Liver (tissue), 9 donors: Measurements from ENCODE around the gene CGN. TPM values are rescaled to one million over a fixed set of nuclear protein-coding genes. Genes with fewer than 3 reads are reported as not detected.

ENCODE experiments used
- DNase-seq: peaks from one replicate; pipeline ENCODE4 v3.0.0-alpha.2; 2017; ENCODE audit warnings: low spot score
- H3K27ac ChIP-seq, 2 donors: one replicate each; pipeline ENCODE4 v1.7.0; 2013; ENCODE audit warnings: inconsistent platforms in 2 of 2, low read length in 2 of 2, control low read depth in 1 of 2, low read depth in 1 of 2, mild to moderate bottlenecking in 1 of 2
- H3K27me3 ChIP-seq, 4 donors: one replicate each; pipeline versions ENCODE4 v1.6.1 to v1.7.0; 2013; ENCODE audit warnings: low read length in 3 of 4, inconsistent platforms in 1 of 4, mild to moderate bottlenecking in 1 of 4, moderate library complexity in 1 of 4; ENCODE audit not compliant: control insufficient read depth in 4 of 4, insufficient read depth in 4 of 4
- H3K36me3 ChIP-seq, 4 donors: one replicate each; pipeline versions ENCODE4 v1.6.1 to v1.7.0; 2013; ENCODE audit warnings: low read length in 3 of 4, mild to moderate bottlenecking in 3 of 4, low read depth in 1 of 4, moderate library complexity in 1 of 4; ENCODE audit not compliant: control insufficient read depth in 4 of 4, insufficient read depth in 3 of 4
- H3K4me1 ChIP-seq, 4 donors: one replicate each; pipeline versions ENCODE4 v1.6.1 to v1.7.0; 2013; ENCODE audit warnings: low read length in 3 of 4, mild to moderate bottlenecking in 3 of 4, moderate library complexity in 1 of 4; ENCODE audit not compliant: control insufficient read depth in 4 of 4, insufficient read depth in 4 of 4
- H3K4me3 ChIP-seq, 3 donors: one replicate each; pipeline versions ENCODE4 v1.6.1 to v1.7.0; 2013; ENCODE audit warnings: low read length in 3 of 3, control low read depth in 1 of 3, low read depth in 1 of 3, mild to moderate bottlenecking in 1 of 3
- H3K9ac ChIP-seq, 2 donors: one replicate each; pipeline ENCODE4 v1.7.0; 2013; ENCODE audit warnings: low read length in 2 of 2, mild to moderate bottlenecking in 2 of 2, moderate library complexity in 2 of 2, control low read depth in 1 of 2, low read depth in 1 of 2
- H3K9me3 ChIP-seq, 4 donors: one replicate each; pipeline versions ENCODE4 v1.6.1 to v1.7.0; 2013; ENCODE audit warnings: low read length in 3 of 4; ENCODE audit not compliant: control insufficient read depth in 4 of 4
- ATF3 ChIP-seq: IDR thresholded peaks from 2 replicates; pipeline ENCODE4 v1.6.1; 2016; ENCODE audit warnings: antibody characterized with exemption
- CTCF ChIP-seq: fragments of 150-350 bp; IDR thresholded peaks from 2 replicates; pipeline ENCODE4 v1.5.1; 2017; ENCODE audit warnings: improper control_type of control experiment, low read depth, low read length; ENCODE audit not compliant: missing input control
- EGR1 ChIP-seq, 2 donors: IDR thresholded peaks; 2 replicates each; pipeline ENCODE4 v1.6.1; 2016 to 2018; ENCODE audit warnings: antibody characterized with exemption in 2 of 2, low read depth in 2 of 2
- FOXA1 ChIP-seq: IDR thresholded peaks from 2 replicates; pipeline ENCODE4 v1.6.1; 2016; ENCODE audit warnings: antibody characterized with exemption
- FOXA2 ChIP-seq: IDR thresholded peaks from 2 replicates; pipeline ENCODE4 v1.6.1; 2016; ENCODE audit warnings: antibody characterized with exemption
- GABPA ChIP-seq, 2 donors: IDR thresholded peaks in 1 of 2; conservative IDR thresholded peaks in 1 of 2; 2 replicates each; pipeline ENCODE4 v1.6.1; 2016; ENCODE audit warnings: antibody characterized with exemption in 2 of 2, mild to moderate bottlenecking in 1 of 2, moderate library complexity in 1 of 2
- HNF4A ChIP-seq, 2 donors: conservative IDR thresholded peaks; 2 replicates each; pipeline ENCODE4 v1.6.1; 2016; ENCODE audit warnings: antibody characterized with exemption in 2 of 2, mild to moderate bottlenecking in 2 of 2
- HNF4G ChIP-seq: IDR thresholded peaks from 2 replicates; pipeline ENCODE4 v1.6.1; 2016; ENCODE audit warnings: antibody characterized with exemption
- JUND ChIP-seq, 2 donors: IDR thresholded peaks; 2 replicates each; pipeline ENCODE4 v1.6.1; 2016; ENCODE audit warnings: antibody characterized with exemption in 2 of 2
- MAX ChIP-seq: IDR thresholded peaks from 2 replicates; pipeline ENCODE4 v1.6.1; 2016; ENCODE audit warnings: antibody characterized with exemption
- NR2F2 ChIP-seq: IDR thresholded peaks from 2 replicates; pipeline ENCODE4 v1.6.1; 2016; ENCODE audit warnings: antibody characterized with exemption
- RAD21 ChIP-seq, 2 donors: IDR thresholded peaks; 2 replicates each; pipeline ENCODE4 v1.6.1; 2016; ENCODE audit warnings: antibody characterized with exemption in 2 of 2, mild to moderate bottlenecking in 2 of 2
- REST ChIP-seq: IDR thresholded peaks from 2 replicates; pipeline ENCODE4 v1.6.1; 2016; ENCODE audit warnings: antibody characterized with exemption, mild to moderate bottlenecking
- RXRA ChIP-seq, 2 donors: IDR thresholded peaks; 2 replicates each; pipeline ENCODE4 v1.6.1; 2017 to 2018; ENCODE audit warnings: antibody characterized with exemption in 2 of 2, mild to moderate bottlenecking in 1 of 2
- SP1 ChIP-seq: IDR thresholded peaks from 2 replicates; pipeline ENCODE4 v1.6.1; 2018; ENCODE audit warnings: antibody characterized with exemption, mild to moderate bottlenecking
- TAF1 ChIP-seq: conservative IDR thresholded peaks from 2 replicates; pipeline ENCODE4 v1.6.1; 2016; ENCODE audit warnings: antibody characterized with exemption, mild to moderate bottlenecking
- YY1 ChIP-seq: IDR thresholded peaks from 2 replicates; pipeline ENCODE4 v1.6.1; 2016; ENCODE audit warnings: antibody characterized with exemption, mild to moderate bottlenecking
- ZBTB33 ChIP-seq: IDR thresholded peaks from 2 replicates; pipeline ENCODE4 v1.6.1; 2016; ENCODE audit warnings: antibody characterized with exemption
- WGBS: extraction: QIAGEN DNeasy Blood & Tissue Kit; methylation state at CpG from one replicate; pipeline ENCODE4 v1.1.7; 2013; 5-methylcytosine and 5-hydroxymethylcytosine counted together
- polyA plus RNA-seq, 2 donors: library from polyadenylated mRNA; stranded (reverse) in 1 of 2; unstranded in 1 of 2; fragments of 200-250 nt in 1 of 2; fragments of >200 nt in 1 of 2; fragmentation: Nextera tagmentation in 1 of 2; extraction: Ambion mirVana in 1 of 2; gene quantifications; one replicate each; pipeline versions ENCODE4 v1.2.1 to v1.2.3, GENCODE V29; 2013 to 2015
- total RNA-seq, 2 donors: library from RNA; depleted of rRNA; stranded (reverse); fragments of >200 nt; gene quantifications; one replicate each; pipeline ENCODE4 v1.2.3, GENCODE V29; 2014
- donor health status: healthy.
- donor health status: healthy.
- donor health status: healthy.
- donor health status: healthy.
- donor health status: healthy.

The CGN gene
- total and polyA plus RNA-seq, 4 donors: 16.9 to 48.9 (median 19.4) TPM

- Histone ChIP-seq H3K36me3 (no peaks in the 10 kb centered on the region), H3K9me3 (no peaks in the 10 kb centered on the region), H3K4me3 (no peak overlapping the region), H3K4me1 (peaks cover 2 to 35% (median 17%) of the 10 kb centered on the region in 4 donors), H3K9ac (no peak overlapping the region), H3K27me3 (no peaks in the 10 kb centered on the region), H3K27ac (no peak overlapping the region)
- 91% methylated on average over 6 of the region's 6 CpGs for WGBS
- DNase-seq: no peak
- no peak for TF ChIP-seq RXRA (IDR thresholded peaks at IDR 0.05)
- no peak for TF ChIP-seq TAF1
- no peak for TF ChIP-seq REST
- TF ChIP-seq CTCF: no peak
- TF ChIP-seq EGR1 (IDR thresholded peaks at IDR 0.05; ENCODE audit: low read depth in 2 of 2): no peak
- no peak for TF ChIP-seq SP1
- no peak for TF ChIP-seq RAD21 (IDR thresholded peaks at IDR 0.05)
- no peak for TF ChIP-seq FOXA2
- TF ChIP-seq JUND (IDR thresholded peaks at IDR 0.05): no peak
- TF ChIP-seq ZBTB33: no peak
- TF ChIP-seq ATF3: no peak
These were observed 2.4 kb upstream of the CGN start for GRCh38 chr1:151508833-151509232.

GRCh38 chr1:151509350-151510019 is 1.7 kb upstream of the CGN start:
- Histone ChIP-seq H3K9ac (no peak overlapping the region), H3K9me3 (no peaks in the 10 kb centered on the region), H3K4me1 (peaks cover 2 to 40% (median 17%) of the 10 kb centered on the region in 4 donors), H3K27me3 (no peaks in the 10 kb centered on the region), H3K4me3 (no peak overlapping the region), H3K27ac (peak overlapping the region in 1 of 2 donors; percentile 94), H3K36me3 (no peaks in the 10 kb centered on the region)
- TF ChIP-seq GABPA (IDR thresholded peaks at IDR 0.05 in 1 of 2, conservative IDR thresholded peaks at IDR 0.05 in 1 of 2): peak in 1 of 2 donors; percentile 23
- TF ChIP-seq YY1: no peak
- peak; percentile 29 to 34 for TF ChIP-seq RXRA (IDR thresholded peaks at IDR 0.05)
- TF ChIP-seq NR2F2: no peak
- TF ChIP-seq SP1: peak; percentile 47
- TF ChIP-seq FOXA2: no peak
- peak; percentile 23 for TF ChIP-seq MAX
- peak; percentile 50 for TF ChIP-seq HNF4G
- no peak for TF ChIP-seq FOXA1
- peak in 1 of 2 donors; percentile 16 for TF ChIP-seq JUND (IDR thresholded peaks at IDR 0.05)
- TF ChIP-seq HNF4A (conservative IDR thresholded peaks at IDR 0.05): peak; percentile 84 to 86
- TF ChIP-seq ZBTB33: no peak
- DNase-seq: no peak
- 56% methylated on average over 15 of the region's 15 CpGs for WGBS
